Breast epithelium (tissue), 3 donors: ENCODE measurements around the gene DIP2A.

ENCODE experiments used
- POLR2A ChIP-seq: fragments of 450-650 bp; IDR thresholded peaks from one replicate; pipeline ENCODE4 v1.6.1; 2016; ENCODE audit warnings: antibody characterized with exemption, mild to moderate bottlenecking, moderate library complexity
- TF ChIP-seq, protein P1 (sequence below), 3 donors: fragments of 450-650 bp; IDR thresholded peaks; one replicate each; pipeline ENCODE4 v1.5.1; 2016 to 2017; ENCODE audit warnings: antibody characterized with exemption in 3 of 3, mild to moderate bottlenecking in 3 of 3, moderate library complexity in 3 of 3

GRCh38 chr21:46478910-46479309 lies 20.2 kb downstream of the DIP2A start:
- TF ChIP-seq, protein P1, sequence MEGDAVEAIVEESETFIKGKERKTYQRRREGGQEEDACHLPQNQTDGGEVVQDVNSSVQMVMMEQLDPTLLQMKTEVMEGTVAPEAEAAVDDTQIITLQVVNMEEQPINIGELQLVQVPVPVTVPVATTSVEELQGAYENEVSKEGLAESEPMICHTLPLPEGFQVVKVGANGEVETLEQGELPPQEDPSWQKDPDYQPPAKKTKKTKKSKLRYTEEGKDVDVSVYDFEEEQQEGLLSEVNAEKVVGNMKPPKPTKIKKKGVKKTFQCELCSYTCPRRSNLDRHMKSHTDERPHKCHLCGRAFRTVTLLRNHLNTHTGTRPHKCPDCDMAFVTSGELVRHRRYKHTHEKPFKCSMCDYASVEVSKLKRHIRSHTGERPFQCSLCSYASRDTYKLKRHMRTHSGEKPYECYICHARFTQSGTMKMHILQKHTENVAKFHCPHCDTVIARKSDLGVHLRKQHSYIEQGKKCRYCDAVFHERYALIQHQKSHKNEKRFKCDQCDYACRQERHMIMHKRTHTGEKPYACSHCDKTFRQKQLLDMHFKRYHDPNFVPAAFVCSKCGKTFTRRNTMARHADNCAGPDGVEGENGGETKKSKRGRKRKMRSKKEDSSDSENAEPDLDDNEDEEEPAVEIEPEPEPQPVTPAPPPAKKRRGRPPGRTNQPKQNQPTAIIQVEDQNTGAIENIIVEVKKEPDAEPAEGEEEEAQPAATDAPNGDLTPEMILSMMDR (IDR thresholded peaks at IDR 0.05), result no peak
- no peak for TF ChIP-seq POLR2A
